ENCODE data around the gene ABHD8. TPM values are rescaled to one million over a fixed set of nuclear protein-coding genes. Genes with fewer than 3 reads are reported as not detected.

Gene ABHD8
- total and polyA plus RNA-seq, 2 experiments from 2014 or later = 5.5 to 16.5 TPM

DNA sequence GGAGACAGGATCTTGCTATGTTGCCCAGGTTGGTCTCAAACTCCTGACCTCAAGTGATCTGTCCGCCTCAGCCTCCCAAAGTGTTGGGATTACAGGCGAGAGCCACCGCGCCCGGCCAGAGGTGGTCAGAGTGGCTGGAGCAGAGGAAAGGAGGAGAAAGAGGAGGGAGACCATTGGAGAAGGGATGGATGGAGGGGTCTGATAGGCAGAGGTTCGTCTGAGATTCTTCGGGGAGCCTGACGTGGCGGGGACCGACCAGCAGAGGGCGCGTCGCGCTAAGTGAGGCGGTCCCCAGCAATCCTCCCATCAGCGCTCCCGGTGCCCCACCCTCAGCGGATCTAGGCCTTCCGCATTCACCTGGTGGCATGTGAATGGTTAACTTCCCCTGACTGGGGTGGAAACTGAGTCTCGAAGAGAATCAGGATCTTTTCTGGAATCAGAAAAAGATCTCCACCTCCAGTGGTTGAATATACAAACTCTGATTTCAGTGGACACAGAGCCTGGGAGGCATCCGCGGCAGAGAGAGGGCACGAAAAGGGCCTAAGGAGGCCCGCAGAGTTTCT lies 43.0 kb upstream of the ABHD8 start:
- Mint-ChIP-seq H3K27ac (no peak overlapping the region), H3K4me1 (peaks cover 13% of the 10 kb centered on the region), H3K27me3 (ENCODE audit: insufficient read depth, low read depth, poor library complexity) (peaks cover 20% of the 10 kb centered on the region), H3K36me3 (ENCODE audit: low read depth) (peaks cover 17% of the 10 kb centered on the region), H3K4me3 (no peak overlapping the region), H3K9me3 (no peaks in the 10 kb centered on the region)
- no peak overlapping the region for H3K4me3 ChIP-seq
- peak; percentile 95 for ATAC-seq
- H3K27ac ChIP-seq (ENCODE audit: low read depth) = no peak overlapping the region
- no peak overlapping the region for H3K4me2 ChIP-seq
- H3F3A ChIP-seq (replicated peaks; ENCODE audit: low read depth) = peaks cover 6% of the 10 kb centered on the region; the same call in 1 of the 2 replicates
- H3K4me1 ChIP-seq (ENCODE audit: insufficient read depth) = peaks cover 10% of the 10 kb centered on the region; the same call in 1 of the 2 replicates
- no peaks in the 10 kb centered on the region for H4K20me1 ChIP-seq (replicated peaks; ENCODE audit: insufficient read depth)
- TF ChIP-seq ZNF331 (CRISPR knock-in tag; IDR thresholded peaks at IDR 0.05; ENCODE audit: low read depth) = no peak
- TF ChIP-seq, protein P1, sequence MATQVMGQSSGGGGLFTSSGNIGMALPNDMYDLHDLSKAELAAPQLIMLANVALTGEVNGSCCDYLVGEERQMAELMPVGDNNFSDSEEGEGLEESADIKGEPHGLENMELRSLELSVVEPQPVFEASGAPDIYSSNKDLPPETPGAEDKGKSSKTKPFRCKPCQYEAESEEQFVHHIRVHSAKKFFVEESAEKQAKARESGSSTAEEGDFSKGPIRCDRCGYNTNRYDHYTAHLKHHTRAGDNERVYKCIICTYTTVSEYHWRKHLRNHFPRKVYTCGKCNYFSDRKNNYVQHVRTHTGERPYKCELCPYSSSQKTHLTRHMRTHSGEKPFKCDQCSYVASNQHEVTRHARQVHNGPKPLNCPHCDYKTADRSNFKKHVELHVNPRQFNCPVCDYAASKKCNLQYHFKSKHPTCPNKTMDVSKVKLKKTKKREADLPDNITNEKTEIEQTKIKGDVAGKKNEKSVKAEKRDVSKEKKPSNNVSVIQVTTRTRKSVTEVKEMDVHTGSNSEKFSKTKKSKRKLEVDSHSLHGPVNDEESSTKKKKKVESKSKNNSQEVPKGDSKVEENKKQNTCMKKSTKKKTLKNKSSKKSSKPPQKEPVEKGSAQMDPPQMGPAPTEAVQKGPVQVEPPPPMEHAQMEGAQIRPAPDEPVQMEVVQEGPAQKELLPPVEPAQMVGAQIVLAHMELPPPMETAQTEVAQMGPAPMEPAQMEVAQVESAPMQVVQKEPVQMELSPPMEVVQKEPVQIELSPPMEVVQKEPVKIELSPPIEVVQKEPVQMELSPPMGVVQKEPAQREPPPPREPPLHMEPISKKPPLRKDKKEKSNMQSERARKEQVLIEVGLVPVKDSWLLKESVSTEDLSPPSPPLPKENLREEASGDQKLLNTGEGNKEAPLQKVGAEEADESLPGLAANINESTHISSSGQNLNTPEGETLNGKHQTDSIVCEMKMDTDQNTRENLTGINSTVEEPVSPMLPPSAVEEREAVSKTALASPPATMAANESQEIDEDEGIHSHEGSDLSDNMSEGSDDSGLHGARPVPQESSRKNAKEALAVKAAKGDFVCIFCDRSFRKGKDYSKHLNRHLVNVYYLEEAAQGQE (IDR thresholded peaks at IDR 0.05; ENCODE audit: unreplicated experiment) = no peak
- TF ChIP-seq JUNB (IDR thresholded peaks at IDR 0.05; ENCODE audit: unreplicated experiment) = no peak
- no peak for TF ChIP-seq STAT1 (IDR thresholded peaks at IDR 0.05; ENCODE audit: unreplicated experiment)
- no peak for TF ChIP-seq NANOG (IDR thresholded peaks at IDR 0.05; ENCODE audit: borderline replicate concordance)
- TF ChIP-seq CREB1 (CRISPR knock-in tag; IDR thresholded peaks at IDR 0.05; ENCODE audit: low read depth) = peak; percentile 36; the same call in 1 of the 2 replicates
- TF ChIP-seq ZNF114 (CRISPR knock-in tag; IDR thresholded peaks at IDR 0.05) = no peak
- TF ChIP-seq, protein P2, sequence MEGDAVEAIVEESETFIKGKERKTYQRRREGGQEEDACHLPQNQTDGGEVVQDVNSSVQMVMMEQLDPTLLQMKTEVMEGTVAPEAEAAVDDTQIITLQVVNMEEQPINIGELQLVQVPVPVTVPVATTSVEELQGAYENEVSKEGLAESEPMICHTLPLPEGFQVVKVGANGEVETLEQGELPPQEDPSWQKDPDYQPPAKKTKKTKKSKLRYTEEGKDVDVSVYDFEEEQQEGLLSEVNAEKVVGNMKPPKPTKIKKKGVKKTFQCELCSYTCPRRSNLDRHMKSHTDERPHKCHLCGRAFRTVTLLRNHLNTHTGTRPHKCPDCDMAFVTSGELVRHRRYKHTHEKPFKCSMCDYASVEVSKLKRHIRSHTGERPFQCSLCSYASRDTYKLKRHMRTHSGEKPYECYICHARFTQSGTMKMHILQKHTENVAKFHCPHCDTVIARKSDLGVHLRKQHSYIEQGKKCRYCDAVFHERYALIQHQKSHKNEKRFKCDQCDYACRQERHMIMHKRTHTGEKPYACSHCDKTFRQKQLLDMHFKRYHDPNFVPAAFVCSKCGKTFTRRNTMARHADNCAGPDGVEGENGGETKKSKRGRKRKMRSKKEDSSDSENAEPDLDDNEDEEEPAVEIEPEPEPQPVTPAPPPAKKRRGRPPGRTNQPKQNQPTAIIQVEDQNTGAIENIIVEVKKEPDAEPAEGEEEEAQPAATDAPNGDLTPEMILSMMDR (conservative IDR thresholded peaks at IDR 0.05; ENCODE audit: low read depth in 2 of 2) = peak; percentile 86 to 97
- TF ChIP-seq, protein P3, sequence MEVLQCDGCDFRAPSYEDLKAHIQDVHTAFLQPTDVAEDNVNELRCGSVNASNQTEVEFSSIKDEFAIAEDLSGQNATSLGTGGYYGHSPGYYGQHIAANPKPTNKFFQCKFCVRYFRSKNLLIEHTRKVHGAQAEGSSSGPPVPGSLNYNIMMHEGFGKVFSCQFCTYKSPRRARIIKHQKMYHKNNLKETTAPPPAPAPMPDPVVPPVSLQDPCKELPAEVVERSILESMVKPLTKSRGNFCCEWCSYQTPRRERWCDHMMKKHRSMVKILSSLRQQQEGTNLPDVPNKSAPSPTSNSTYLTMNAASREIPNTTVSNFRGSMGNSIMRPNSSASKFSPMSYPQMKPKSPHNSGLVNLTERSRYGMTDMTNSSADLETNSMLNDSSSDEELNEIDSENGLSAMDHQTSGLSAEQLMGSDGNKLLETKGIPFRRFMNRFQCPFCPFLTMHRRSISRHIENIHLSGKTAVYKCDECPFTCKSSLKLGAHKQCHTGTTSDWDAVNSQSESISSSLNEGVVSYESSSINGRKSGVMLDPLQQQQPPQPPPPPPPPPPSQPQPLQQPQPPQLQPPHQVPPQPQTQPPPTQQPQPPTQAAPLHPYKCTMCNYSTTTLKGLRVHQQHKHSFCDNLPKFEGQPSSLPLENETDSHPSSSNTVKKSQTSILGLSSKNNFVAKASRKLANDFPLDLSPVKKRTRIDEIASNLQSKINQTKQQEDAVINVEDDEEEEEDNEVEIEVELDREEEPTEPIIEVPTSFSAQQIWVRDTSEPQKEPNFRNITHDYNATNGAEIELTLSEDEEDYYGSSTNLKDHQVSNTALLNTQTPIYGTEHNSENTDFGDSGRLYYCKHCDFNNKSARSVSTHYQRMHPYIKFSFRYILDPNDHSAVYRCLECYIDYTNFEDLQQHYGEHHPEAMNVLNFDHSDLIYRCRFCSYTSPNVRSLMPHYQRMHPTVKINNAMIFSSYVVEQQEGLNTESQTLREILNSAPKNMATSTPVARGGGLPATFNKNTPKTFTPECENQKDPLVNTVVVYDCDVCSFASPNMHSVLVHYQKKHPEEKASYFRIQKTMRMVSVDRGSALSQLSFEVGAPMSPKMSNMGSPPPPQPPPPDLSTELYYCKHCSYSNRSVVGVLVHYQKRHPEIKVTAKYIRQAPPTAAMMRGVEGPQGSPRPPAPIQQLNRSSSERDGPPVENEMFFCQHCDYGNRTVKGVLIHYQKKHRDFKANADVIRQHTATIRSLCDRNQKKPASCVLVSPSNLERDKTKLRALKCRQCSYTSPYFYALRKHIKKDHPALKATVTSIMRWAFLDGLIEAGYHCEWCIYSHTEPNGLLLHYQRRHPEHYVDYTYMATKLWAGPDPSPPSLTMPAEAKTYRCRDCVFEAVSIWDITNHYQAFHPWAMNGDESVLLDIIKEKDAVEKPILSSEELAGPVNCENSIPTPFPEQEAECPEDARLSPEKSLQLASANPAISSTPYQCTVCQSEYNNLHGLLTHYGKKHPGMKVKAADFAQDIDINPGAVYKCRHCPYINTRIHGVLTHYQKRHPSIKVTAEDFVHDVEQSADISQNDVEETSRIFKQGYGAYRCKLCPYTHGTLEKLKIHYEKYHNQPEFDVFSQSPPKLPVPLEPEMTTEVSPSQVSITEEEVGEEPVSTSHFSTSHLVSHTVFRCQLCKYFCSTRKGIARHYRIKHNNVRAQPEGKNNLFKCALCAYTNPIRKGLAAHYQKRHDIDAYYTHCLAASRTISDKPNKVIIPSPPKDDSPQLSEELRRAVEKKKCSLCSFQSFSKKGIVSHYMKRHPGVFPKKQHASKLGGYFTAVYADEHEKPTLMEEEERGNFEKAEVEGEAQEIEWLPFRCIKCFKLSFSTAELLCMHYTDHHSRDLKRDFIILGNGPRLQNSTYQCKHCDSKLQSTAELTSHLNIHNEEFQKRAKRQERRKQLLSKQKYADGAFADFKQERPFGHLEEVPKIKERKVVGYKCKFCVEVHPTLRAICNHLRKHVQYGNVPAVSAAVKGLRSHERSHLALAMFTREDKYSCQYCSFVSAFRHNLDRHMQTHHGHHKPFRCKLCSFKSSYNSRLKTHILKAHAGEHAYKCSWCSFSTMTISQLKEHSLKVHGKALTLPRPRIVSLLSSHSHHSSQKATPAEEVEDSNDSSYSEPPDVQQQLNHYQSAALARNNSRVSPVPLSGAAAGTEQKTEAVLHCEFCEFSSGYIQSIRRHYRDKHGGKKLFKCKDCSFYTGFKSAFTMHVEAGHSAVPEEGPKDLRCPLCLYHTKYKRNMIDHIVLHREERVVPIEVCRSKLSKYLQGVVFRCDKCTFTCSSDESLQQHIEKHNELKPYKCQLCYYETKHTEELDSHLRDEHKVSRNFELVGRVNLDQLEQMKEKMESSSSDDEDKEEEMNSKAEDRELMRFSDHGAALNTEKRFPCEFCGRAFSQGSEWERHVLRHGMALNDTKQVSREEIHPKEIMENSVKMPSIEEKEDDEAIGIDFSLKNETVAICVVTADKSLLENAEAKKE (CRISPR knock-in tag; IDR thresholded peaks at IDR 0.05) = peak; percentile 41; the same call in 1 of the 2 replicates
- TF ChIP-seq, protein P4, sequence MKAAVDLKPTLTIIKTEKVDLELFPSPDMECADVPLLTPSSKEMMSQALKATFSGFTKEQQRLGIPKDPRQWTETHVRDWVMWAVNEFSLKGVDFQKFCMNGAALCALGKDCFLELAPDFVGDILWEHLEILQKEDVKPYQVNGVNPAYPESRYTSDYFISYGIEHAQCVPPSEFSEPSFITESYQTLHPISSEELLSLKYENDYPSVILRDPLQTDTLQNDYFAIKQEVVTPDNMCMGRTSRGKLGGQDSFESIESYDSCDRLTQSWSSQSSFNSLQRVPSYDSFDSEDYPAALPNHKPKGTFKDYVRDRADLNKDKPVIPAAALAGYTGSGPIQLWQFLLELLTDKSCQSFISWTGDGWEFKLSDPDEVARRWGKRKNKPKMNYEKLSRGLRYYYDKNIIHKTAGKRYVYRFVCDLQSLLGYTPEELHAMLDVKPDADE (IDR thresholded peaks at IDR 0.05) = no peak
- 0 out of 2 replicates have a peak, but pooled peaks have one; percentile 28 for TF ChIP-seq POLR2AphosphoS5 (IDR thresholded peaks at IDR 0.05; ENCODE audit: low read depth)
- TF ChIP-seq EZH2 (IDR thresholded peaks at IDR 0.05; ENCODE audit: low read depth, unreplicated experiment) = no peak
- TF ChIP-seq EZH2phosphoT487 (IDR thresholded peaks at IDR 0.05; ENCODE audit: unreplicated experiment) = no peak
- no peaks in the 10 kb centered on the region for H3K9me2 ChIP-seq (ENCODE audit: insufficient read depth)
- H3K36me3 ChIP-seq (ENCODE audit: insufficient read depth) = peaks cover 6% of the 10 kb centered on the region; the same call in 1 of the 2 replicates
- no peaks in the 10 kb centered on the region for H3K79me2 ChIP-seq (replicated peaks; ENCODE audit: insufficient read depth)
- no peak overlapping the region for H2AFZ ChIP-seq
- DNase-seq (ENCODE audit: low spot score) = peak; percentile 90
- no peaks in the 10 kb centered on the region for H3K27me3 ChIP-seq (ENCODE audit: insufficient read depth)
